ENCODE data around the gene NUP98. TPM values are rescaled to one million over a fixed set of nuclear protein-coding genes. Genes with fewer than 3 reads are reported as not detected.
"Not testable (repeated sequence)": the region's sequence is repeated elsewhere in the genome, so short reads cannot be mapped to it uniquely, and the experiment has no call there.

Gene NUP98
- total RNA-seq, 1 donor from 2014 or later = 82.4 TPM

- DNase-seq (ENCODE audit: low read depth in 2 of 2) = no peak
Observed at GRCh38 chr11:3671334-3672254, 125.8 kb downstream of the NUP98 start, which contains the start of gene CHRNA10. TSS of gene CHRNA10 (minus strand) at chr11:3671384. CDS start at chr11:3671312, 72 bp downstream.

GRCh38 chr11:3669742-3670183, 127.6 kb downstream of the NUP98 start:
- DNase-seq (ENCODE audit: low read depth in 2 of 2) = no peak

- no peak for DNase-seq (ENCODE audit: low read depth in 2 of 2)
Observed at GRCh38 chr11:3669128-3669527, 128.2 kb downstream of the NUP98 start.

- no peak for DNase-seq (ENCODE audit: low read depth in 2 of 2)
Observed at GRCh38 chr11:3667149-3668035, 130.0 kb downstream of the NUP98 start.

- no peak for DNase-seq (ENCODE audit: low read depth in 2 of 2)
Observed at GRCh38 chr11:3666023-3666530, 131.3 kb downstream of the NUP98 start.

GRCh38 chr11:3665336-3666022, 131.9 kb downstream of the NUP98 start:
- DNase-seq (ENCODE audit: low read depth in 2 of 2) = no peak

GRCh38 chr11:3664032-3664630, 133.2 kb downstream of the NUP98 start:
- no peak for DNase-seq (ENCODE audit: low read depth in 2 of 2)

GRCh38 chr11:3662856-3663255, 134.5 kb downstream of the NUP98 start:
- DNase-seq (ENCODE audit: low read depth in 2 of 2) = no peak

GRCh38 chr11:3660960-3661359, 136.4 kb downstream of the NUP98 start:
- no peak for DNase-seq (ENCODE audit: low read depth in 2 of 2)

- no peak for DNase-seq (ENCODE audit: low read depth in 2 of 2)
Observed at GRCh38 chr11:3659595-3660515, 137.5 kb downstream of the NUP98 start.

GRCh38 chr11:3658252-3658651, 139.1 kb downstream of the NUP98 start:
- DNase-seq (ENCODE audit: low read depth in 2 of 2) = no peak

GRCh38 chr11:3657331-3657730, 140.0 kb downstream of the NUP98 start:
- not testable (repeated sequence) for DNase-seq (ENCODE audit: low read depth in 2 of 2)

GRCh38 chr11:3655547-3655946, 141.8 kb downstream of the NUP98 start:
- DNase-seq (ENCODE audit: low read depth in 2 of 2) = no peak

- DNase-seq (ENCODE audit: low read depth in 2 of 2) = not testable (repeated sequence)
Observed at GRCh38 chr11:3652514-3652913, 144.8 kb downstream of the NUP98 start.

- not testable (repeated sequence) for DNase-seq (ENCODE audit: low read depth in 2 of 2)
Observed at GRCh38 chr11:3649374-3649773, 148.0 kb downstream of the NUP98 start.

- DNase-seq (ENCODE audit: low read depth in 2 of 2) = not testable (repeated sequence)
Observed at GRCh38 chr11:3648843-3649242, 148.5 kb downstream of the NUP98 start.

GRCh38 chr11:3645552-3645951, 151.8 kb downstream of the NUP98 start:
- no peak for DNase-seq (ENCODE audit: low read depth in 2 of 2)

GRCh38 chr11:3644817-3645235, 152.5 kb downstream of the NUP98 start, which contains the start of gene ART1:
TSS of gene ART1 (plus strand) at chr11:3645128. CDS start at chr11:3659214, 14,086 bp downstream.
- no peak for DNase-seq (ENCODE audit: low read depth in 2 of 2)

GRCh38 chr11:3643102-3643546, 154.2 kb downstream of the NUP98 start:
- DNase-seq (ENCODE audit: low read depth in 2 of 2) = not testable (repeated sequence)

All from dermis microvascular lymphatic vessel endothelial cell (primary cell).